NOMO-1 treated with DMSO at 0.1 percent for 48 hours (cell line): ENCODE measurements around the gene ANKRD17.
"Not testable (repeated sequence)": the region's sequence is repeated elsewhere in the genome, so short reads cannot be mapped to it uniquely, and the experiment has no call there.

ENCODE experiments used
- DNase-seq: peaks from one replicate; lab custom pipeline; 2025; ENCODE audit not compliant: unreplicated experiment; lab: John Stamatoyannopoulos, UW

Gene ANKRD17, protein sequence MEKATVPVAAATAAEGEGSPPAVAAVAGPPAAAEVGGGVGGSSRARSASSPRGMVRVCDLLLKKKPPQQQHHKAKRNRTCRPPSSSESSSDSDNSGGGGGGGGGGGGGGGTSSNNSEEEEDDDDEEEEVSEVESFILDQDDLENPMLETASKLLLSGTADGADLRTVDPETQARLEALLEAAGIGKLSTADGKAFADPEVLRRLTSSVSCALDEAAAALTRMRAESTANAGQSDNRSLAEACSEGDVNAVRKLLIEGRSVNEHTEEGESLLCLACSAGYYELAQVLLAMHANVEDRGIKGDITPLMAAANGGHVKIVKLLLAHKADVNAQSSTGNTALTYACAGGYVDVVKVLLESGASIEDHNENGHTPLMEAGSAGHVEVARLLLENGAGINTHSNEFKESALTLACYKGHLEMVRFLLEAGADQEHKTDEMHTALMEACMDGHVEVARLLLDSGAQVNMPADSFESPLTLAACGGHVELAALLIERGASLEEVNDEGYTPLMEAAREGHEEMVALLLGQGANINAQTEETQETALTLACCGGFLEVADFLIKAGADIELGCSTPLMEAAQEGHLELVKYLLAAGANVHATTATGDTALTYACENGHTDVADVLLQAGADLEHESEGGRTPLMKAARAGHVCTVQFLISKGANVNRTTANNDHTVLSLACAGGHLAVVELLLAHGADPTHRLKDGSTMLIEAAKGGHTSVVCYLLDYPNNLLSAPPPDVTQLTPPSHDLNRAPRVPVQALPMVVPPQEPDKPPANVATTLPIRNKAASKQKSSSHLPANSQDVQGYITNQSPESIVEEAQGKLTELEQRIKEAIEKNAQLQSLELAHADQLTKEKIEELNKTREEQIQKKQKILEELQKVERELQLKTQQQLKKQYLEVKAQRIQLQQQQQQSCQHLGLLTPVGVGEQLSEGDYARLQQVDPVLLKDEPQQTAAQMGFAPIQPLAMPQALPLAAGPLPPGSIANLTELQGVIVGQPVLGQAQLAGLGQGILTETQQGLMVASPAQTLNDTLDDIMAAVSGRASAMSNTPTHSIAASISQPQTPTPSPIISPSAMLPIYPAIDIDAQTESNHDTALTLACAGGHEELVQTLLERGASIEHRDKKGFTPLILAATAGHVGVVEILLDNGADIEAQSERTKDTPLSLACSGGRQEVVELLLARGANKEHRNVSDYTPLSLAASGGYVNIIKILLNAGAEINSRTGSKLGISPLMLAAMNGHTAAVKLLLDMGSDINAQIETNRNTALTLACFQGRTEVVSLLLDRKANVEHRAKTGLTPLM (N-terminal part only)

DNA sequence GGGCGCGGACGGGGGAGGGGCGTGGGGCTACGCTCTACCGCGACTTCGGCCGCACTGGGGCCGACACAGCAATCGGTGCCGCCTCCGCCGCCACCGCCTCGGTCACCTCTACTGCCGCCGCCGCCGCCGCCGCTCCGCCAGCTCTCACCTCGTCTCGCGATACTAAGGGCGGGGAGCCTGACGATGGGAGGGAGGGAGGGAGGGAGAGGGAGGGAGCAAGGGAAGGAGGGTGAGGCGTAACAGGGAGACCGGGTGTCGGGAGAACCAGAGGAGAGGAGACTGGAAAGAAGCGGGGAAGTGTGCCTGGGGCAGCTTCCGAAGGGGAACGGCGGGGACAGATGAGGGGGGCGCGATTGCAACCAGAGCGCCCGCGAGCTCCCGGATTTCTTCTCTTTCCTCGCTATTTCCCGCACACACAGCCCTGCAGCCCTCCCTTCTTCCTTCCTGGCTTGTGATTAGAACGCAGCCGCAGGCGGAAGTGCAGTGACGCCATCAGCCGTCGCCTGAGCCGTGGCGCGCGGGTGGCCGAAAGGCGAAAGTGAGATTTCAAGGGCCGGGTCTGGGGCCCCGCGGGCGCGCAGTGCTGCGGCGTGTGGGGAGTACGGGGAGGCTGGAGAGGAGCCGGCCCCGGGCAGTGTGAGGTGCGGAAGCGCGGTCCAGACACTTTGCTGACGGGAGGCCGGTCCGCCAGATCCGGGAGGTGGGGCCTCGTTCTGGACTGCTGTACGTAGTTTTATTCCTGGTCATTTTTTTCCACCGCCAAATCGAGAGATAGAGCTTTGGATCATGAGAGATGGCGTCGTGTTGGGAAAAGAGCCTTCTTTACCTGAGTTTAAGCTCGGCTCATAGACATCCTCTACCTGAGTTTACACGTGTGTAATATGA is at the start of gene ANKRD17:
ANKRD17 (minus strand) TSS at position 113 of the 885 bp plus-strand sequence. CDS start 130 bp downstream, outside the sequence.
- DNase-seq, result peak; percentile 90

DNA sequence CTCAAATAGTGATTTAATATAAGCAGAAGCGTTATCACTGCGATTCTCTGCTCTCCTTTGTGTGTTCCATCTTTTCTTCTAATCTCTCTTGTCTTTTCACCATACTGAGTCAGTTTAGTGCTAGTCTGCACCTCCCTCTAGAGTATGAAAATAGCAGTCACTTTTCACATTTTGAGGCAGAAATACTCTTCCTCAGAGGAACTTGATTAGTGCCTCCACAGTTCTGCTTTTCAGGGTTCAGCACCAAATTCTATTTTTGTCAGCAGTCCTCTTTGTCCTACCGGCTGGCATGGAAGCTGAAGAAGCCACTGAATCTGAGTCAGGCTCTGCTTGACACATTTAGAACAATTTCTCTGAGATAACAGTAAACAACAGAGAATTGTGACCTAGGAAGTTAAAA is 49.7 kb upstream of the ANKRD17 start:
- DNase-seq, result peak; percentile 88

DNA sequence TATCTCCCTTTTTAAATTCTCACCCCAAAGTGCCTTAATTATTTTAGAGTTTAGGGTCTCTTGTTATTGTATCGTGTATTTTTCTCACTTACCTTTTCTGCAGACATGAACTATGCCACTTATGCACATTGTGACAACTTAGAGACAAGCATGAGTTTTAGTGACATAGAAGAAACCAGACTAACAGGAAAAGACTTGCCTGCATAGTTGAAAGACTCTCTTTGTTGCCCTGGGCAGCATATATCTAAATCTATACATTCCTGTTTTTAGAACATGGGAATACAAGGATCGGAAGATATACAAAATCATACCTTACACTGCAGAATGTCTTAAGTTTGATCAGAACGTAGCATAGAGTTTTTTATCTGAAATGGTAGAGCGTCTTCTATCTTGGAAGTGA is 45.1 kb upstream of the ANKRD17 start:
- no peak for DNase-seq

- DNase-seq, result no peak
These were observed 41.1 kb upstream of the ANKRD17 start for GRCh38 chr4:73299548-73300280.

- not testable (repeated sequence) for DNase-seq
These were observed 34.1 kb upstream of the ANKRD17 start for GRCh38 chr4:73292661-73293060.

DNA sequence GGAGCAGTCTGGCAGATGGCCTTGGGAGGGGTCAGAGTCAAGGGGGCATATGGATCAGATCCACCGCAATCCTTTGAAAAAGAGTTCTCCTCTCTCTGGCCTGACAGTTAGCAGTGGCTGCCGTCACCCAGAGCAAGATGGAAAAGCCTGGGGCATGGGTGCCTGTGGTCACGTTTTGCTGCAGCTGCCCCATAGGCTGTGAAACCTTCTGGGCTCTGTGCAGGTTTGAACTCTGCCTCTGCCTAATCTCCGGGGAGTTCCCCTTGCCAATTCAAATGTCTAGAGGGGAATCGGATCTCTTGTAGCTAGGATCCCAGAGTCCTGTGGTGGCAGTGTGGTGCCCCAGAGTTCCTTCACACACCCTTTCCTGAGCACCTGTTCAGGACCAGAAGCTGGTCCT is 23.4 kb upstream of the ANKRD17 start:
- no peak for DNase-seq

- no peak for DNase-seq
These were observed 22.8 kb upstream of the ANKRD17 start for GRCh38 chr4:73281396-73281795.

GRCh38 chr4:73277201-73277600 is 18.6 kb upstream of the ANKRD17 start:
- DNase-seq, result no peak

- DNase-seq, result no peak
These were observed 16.7 kb upstream of the ANKRD17 start for GRCh38 chr4:73275318-73275654.

DNA sequence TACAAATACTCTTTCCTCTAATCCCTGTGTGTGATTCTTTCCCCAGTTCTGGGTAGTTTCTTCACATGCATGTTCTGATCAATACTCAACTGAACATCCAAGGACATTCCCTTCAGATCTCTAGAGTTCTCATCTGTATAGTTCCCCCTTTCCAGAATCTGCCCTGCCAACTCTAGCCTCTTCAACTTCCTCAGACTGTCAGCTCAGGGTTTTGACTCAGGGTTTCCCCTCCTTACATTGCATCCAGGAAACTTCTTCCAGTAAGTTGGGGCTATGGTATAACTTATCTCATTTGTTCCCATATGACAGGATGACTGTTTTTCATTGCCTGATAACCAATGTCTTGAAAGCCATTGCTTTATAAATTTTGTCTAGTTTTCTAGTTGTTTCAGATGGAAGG is 14.2 kb upstream of the ANKRD17 start:
- DNase-seq, result no peak

DNA sequence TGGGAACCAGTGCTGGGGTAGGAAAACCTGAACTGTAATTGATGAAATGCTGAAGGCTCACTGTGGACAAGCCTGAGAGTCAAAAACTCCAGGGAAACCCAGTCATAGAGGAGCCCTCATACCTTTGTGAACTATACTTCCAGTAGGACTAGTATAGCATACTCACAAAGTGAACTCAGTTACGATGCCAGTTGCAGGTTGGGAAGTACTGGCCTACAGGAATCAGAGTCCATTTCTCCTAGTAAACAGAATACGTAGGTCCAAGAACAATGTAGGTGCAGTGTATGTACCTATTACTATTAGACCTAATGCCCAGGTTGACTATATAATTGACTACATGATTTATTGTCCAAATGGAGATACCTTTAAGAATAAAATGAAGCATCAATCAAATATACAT is 8.5 kb upstream of the ANKRD17 start:
- DNase-seq, result no peak

GRCh38 chr4:73259571-73260090 is 1.0 kb upstream of the ANKRD17 start:
- peak; percentile 54 for DNase-seq

DNA sequence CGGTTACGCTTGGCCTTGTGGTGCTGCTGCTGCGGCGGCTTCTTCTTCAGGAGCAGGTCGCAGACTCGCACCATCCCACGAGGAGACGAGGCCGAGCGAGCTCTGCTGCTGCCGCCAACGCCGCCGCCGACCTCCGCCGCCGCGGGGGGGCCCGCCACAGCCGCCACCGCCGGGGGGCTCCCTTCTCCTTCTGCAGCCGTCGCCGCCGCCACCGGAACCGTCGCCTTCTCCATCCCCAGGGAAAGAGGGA is 237 bp downstream of the ANKRD17 start:
- DNase-seq, result no peak

DNA sequence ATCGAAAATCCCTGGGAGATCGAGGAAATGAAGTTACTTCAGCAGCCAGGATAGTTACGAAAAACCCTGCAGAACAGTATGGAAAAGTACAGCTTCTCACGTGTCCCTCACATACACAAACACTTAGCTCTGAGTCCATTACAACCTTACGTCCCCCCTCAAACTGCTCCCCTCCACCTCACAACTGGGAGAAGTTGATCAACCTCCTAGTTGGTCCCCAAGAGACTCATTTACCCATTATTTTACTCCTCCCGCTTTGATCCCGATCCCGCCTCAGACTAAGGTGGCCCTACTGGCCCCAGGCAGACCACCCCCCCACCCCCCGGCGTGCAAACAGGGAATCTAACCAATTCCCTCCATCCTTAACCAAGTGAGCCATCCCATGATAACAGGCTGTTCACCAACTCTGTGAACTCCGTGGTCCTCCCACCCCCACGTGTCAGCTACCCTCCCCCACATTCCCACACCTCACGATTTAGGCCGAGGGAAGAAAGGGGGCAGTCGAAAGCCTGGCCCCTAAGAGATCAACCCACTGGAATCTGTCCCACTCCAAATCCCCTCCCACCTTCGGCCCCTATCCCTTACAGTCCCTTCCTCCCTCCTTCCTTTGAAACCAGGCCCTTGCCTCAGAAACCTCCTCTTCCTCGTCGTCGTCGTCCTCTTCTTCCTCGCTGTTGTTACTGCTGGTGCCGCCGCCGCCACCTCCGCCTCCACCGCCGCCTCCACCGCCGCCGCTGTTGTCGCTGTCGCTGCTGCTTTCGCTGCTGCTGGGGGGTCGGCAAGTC is 755 bp downstream of the ANKRD17 start:
- peak; percentile 53 for DNase-seq

GRCh38 chr4:73257234-73257633 is 1.4 kb downstream of the ANKRD17 start:
- DNase-seq, result peak; percentile 83

DNA sequence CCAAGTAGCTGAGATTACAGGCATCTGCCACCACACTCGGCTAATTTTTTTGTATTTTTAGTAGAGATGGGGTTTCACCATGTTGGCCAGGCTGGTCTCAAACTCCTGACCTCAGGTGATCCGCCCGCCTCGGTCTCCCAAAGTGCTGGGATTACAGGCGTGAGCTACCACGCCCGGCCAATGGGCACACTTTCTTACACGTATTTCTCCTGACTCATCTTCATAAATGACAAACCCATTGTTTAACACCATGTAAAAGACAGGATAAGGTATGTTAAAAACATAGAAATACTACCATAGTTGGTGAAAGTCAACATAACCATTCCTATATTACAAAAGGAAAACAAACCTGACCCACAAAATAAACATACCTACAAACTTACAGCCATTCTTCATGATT is 2.8 kb downstream of the ANKRD17 start:
- not testable (repeated sequence) for DNase-seq

- DNase-seq, result no peak
These were observed 6.6 kb downstream of the ANKRD17 start for GRCh38 chr4:73252001-73252400.

DNA sequence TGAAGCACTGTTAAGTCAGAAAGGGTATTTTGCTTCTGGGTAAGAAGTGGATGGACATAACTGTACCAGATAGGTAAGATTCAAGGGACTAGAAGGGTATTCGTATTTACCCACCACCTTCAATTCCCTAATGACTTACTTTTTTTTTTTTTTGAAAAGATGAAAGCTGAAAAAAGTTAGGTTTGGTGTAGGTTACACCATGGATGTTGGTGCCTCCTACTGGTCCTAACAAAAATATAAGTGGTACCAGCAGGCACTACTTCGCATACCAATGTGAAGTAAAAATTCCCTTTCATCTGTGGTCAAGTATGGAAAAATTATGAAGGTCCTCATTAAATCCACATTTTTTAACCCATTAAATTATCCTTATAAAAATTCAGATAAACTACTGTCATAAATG is 7.2 kb downstream of the ANKRD17 start:
- DNase-seq, result no peak

DNA sequence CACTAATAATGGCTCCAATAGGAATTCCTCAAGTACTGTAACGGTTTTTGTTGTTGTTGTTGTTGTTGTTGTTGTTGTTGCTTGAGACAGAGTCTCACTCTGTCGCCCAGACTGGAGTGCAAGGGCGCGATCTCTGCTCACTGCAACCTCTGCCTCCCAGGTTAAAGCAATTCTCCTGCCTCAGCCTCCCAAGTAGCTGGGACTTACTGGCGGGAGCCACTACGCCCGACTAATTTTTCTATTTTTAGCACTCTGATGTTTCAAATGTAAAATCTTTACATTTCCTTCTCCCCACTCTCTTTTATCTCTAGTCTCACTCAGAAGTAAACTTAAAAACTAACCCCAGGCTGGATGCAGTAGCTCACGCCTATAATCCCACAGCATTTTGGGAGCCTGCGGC is 8.0 kb downstream of the ANKRD17 start:
- DNase-seq, result no peak
